ENCODE measurements around the gene ARHGAP32.
A peak's percentile ranks its signal among the peaks of the same experiment; 100 is the strongest.

Gene ARHGAP32

DNA sequence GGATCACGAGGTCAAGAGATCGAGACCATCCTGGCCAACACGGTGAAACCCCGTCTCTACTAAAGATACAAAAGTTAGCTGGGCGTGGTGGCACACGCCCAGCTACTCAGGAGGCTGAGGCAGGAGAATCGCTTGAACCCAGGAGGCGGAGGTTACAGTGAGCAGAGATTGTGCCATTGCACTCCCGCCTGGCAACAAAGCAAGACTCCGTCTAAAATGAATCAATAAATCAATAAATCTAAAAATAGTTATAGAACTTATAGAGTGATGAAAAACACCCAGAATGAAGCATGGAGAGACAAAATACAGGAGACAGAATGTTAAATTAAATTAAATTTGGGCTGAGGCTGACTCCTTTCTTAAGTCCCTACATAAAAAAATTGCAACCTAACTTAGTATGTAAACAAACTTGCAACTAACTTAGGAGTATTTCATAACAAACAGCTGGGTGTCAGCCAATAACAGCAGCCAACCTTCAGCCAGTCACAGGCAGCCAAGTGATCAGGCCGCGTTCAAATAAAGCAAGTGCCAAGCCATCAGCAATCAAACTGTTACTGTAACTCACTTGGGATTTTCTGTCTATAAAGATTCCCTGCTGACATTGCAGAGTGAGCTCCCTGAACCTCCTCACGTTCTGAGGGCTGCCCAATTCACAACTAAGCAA lies 242.2 kb downstream of the ARHGAP32 start:
- DNase-seq: no peak

DNA sequence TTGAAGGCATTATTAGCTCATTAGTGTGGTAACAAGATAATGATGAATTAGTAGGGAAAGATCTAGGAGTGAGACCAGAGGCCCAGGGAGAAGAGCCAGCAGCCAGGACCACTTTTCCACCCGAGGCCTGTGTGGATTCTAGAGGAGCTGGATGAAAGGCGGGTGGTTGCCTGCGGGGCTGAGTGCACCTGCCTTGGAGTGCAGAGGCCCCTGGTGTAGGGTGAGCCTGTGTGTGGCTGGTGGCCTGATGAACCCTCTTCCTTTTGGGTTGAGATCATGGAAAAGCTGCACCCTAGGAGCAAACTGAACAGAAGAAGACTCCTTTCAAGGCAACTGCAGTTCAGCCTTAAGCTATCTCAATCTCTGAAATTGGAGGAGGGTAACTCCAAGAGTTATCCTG lies 243.5 kb downstream of the ARHGAP32 start:
- no peak for DNase-seq

DNA sequence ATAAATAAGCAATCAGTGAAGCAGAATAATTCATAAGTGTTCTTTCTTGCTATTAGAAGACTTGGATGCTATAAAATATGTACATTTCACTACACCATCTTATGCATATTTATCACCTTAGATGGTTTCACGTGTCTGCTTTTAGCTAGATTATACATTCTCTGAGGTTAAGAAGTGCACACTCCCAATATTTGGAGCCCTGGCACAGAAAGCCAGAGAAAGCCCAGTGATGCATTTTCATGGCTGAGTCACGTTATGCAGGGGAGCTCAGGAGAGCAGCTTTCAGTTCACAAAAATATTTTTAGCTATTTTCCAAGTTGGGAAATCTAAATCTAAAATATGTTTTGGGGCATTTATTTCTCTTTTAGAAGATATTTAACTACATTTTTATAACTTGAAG lies 244.4 kb downstream of the ARHGAP32 start:
- DNase-seq: no peak

DNA sequence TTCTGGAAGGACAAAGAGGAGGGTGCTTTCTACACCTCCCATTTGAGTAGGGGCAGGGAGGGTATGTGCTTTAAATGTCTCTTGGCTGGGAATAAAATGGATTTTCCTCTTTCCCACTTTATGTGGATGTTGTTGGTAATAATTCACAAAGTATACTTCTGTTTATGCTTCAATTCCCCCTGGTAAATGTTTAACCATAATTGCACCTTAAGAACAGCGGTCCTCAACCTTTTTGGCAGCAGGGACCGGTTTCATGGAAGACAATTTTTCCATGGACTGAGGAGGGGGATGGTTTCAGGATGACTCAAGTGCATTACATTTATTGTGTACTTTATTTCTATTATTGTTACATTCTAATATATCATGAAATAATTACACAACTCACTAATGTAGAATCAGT lies 245.5 kb downstream of the ARHGAP32 start:
- no peak for DNase-seq

DNA sequence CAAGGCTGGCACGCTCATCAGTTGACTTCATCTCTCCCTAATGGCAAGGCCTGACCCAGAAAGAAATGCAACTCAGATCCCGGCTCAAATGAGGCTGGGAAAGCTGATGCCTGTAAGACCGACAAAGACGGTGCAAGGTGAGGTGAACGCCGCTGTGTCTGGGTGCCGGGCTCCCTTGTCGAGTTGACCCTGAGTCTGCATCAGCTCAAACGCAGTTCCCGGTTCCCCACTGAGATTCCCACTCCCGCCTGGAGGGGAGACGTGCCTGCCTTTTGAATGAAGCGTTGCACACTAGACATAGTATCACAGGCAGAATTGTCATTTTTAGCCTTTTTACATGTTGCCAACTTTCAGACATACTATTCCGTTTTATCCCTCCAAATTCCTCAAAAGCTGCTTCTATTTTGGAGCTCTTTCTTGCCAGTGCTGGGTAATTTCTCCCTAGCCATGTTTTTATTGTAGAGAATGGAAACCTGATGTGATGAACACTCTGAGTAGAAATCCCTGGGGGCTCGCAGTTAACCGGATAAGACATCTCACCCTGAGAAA lies 248.6 kb downstream of the ARHGAP32 start:
- no peak for DNase-seq

DNA sequence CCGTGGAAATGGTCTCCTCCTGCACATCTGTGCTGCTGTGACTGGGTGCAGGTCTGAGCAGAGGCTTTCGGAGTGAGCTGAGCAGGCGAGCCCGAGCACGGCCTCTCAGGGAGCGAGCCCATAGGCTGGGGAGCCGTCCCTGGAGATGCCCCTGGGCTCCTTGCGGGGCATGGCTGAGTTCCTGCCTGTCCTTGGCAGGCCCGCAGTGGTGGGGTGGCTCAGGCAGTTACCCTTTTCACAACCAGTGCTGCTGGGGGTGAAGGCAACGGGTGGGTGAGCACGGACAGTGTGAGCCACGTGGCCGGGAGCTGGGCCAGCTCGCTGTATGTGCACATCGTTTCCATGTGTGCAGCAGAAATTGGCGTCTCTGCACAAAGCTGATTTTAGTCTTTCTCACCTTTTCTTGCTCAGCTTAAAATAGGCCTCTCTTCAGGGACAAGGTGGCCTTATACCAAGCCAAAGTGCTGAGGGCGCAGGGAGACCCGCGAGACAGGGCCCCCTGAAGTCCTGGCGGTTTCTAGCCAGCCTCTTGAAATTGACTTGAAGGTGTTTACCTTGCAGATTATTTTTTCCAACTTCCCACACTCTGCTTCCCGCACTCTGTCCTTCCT lies 249.2 kb downstream of the ARHGAP32 start, which contains the start of gene TP53AIP1:
TSS of gene TP53AIP1 (minus strand) at position 55 of the 611 bp plus-strand sequence. CDS start 5,053 bp downstream, outside the sequence.
- no peak for DNase-seq

DNA sequence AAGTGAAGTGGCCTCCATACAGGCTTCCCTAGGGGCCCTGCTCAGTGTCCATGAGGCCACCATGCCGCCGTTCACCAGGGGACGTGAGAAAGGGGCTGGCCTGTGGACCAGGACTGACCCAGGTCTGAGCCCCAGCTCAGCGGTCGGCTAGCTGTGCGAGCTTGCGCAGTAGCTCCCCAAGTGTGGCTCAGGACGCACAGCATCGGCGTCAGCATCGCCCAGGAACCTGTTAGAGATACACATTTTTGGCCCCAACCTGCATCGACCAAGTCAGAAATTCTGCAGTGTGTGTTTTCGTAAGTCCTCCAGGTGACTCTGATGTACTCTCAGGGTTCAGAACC lies 249.9 kb downstream of the ARHGAP32 start:
- DNase-seq: no peak

DNA sequence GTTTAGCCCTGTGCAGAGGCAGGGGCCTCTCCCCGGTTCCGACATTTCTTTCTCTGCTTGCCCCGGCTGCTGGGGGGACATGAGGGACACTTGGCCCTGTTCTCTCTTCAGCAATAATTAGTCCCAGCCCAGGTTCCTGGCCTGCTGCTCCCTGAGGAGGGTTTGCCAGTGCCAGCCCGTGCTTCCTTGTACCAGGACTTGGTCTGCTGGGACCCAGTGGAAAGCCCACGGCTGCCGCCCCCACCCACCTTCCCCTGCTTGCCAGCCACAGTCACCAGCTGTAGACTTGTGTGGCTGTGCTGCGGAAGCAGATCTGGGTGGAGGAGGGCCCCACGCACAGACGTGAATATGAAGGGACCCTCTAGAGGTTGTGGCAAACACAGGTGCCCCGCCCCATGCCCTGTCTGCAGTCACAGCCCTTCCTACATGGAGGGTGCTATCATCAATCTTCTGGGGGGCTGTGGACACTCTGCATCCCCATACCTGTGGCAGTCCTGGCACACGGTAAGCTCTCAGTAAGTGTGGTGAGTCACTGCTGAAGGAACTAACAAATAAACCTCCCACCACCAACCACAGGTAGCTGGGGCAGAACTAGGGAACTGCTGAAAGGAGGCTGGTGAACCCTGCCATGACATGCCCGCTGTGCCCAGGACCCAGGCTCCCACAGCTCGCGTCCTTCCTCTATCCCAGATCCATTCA lies 250.4 kb downstream of the ARHGAP32 start:
- no peak for DNase-seq

DNA sequence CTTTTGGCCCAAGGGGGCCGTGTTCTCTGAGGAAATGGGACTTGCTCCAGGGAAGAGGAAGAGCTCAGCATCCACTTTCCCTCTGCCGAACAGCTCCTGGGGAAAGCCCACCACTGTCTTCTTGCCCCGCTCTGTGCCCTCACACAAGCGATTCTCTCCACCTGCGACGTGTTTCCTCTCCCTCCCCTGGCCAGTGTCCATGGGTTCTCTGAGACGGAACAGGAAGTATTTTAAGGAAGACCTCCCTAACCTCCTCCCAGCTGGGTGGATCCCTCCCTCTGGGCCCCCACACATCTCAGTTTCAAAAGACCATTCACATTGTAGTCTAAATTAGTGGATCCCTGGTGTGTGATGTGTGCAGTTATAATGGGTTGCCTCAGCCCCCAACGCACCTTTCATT lies 251.0 kb downstream of the ARHGAP32 start:
- no peak for DNase-seq

GRCh38 chr11:128940603-128941002 lies 251.5 kb downstream of the ARHGAP32 start:
- DNase-seq: peak; percentile 69

DNA sequence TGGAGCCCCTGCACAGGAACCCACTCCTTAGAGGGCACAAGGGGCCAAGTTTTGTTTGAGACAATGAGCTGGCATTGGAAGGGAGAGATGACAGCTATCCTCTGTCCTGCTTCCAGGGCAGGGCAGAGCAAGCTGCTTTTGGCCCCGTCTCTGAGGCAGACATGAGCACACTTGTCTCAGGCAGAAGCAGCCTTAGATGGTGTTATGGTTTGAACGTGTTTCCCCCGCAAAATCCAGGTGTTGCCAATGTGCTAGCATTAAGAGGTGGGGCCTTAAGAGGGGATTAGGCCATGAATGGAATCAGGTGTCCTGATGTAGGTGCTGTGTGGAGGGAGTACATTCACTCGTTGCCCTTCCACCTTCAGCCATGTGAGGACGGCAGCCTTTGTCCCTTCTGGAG lies 252.0 kb downstream of the ARHGAP32 start:
- peak; percentile 35 for DNase-seq

- no peak for DNase-seq
These were observed 252.5 kb downstream of the ARHGAP32 start for GRCh38 chr11:128939591-128939990.

DNA sequence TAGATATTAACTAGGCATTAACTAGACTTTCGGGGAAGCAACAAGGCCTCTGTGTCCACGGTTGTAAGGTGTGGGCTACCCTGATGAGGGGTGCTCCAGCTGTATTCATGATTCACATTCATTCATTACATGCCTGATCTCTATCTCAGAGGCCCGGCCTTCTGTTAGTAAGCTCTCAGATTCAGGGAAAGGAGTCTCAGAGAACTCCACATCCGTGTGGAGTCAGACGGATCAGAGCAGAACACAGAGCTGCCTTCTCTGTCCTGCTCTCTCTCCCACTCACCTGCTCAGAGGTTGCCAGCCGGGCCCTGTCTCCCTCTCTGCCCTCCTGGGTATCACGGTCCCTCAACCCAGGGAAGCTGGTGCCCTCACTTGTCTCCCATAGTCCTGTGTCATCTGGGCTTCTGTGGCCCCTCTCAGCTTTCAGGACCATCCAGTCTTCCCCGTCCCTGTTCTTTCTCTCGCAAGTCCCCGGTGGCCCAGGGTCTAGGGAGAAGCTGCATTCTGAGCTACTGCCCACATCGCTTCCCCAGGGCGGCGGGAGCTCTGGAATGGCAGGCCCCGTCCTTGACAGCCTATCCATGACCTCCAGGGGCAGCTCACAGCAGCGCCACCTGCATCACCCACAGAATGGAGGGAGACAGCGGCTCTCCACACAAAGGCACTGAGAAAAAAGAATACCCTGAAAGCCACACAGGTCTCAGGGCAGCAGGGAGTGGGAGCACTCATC lies 253.8 kb downstream of the ARHGAP32 start:
- DNase-seq: no peak

DNA sequence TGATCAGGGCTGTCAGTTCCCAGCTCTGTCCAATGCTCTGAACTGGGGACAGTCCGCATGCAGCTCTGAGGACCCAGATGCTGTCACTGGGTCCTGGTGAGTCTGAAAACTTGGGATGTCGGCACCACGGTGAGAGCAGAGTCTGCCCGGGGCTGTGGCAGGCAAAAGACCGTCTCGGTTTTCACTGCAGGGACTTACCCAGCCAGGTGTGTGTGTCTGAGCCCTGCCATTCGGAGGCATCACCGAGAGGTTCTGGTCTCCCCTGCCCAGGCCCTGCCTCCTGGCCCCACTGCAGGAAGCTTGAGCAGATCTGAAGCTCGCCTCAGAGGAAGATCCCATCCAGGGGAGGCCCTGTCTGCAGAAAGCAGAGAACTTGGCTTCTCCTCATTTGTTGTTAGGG lies 254.6 kb downstream of the ARHGAP32 start:
- no peak for DNase-seq

DNA sequence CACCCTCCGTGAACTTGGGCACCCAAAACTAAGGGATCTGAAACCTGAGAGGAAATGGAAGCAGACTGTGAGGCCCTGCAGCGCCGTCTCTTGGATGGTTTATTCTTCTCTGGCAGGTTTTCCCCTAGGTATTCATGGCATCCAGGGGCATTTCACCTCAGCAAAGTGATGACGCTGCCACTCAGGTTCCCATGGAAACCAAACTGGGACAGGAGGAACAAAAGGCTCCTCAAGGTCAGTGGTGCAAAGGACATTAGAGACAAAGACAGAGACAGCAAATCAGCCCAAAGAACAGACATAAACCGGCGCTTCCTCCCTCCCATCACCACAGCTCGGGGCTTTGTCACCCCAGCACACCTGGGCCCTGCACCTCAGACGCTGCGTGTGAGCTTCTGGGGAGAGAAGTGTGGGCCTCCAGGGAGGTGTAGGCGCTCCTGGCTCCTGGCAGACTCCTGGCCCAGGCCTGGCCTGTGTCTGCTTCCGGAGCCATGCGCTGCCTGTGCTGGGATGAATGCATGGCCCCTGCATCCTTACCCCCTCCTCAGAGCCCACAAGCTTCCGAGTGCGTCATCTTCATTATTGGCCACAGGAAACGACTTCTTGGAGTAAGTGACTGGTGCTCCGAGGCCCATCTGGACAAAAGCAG lies 255.4 kb downstream of the ARHGAP32 start:
- DNase-seq: peak; percentile 70

DNA sequence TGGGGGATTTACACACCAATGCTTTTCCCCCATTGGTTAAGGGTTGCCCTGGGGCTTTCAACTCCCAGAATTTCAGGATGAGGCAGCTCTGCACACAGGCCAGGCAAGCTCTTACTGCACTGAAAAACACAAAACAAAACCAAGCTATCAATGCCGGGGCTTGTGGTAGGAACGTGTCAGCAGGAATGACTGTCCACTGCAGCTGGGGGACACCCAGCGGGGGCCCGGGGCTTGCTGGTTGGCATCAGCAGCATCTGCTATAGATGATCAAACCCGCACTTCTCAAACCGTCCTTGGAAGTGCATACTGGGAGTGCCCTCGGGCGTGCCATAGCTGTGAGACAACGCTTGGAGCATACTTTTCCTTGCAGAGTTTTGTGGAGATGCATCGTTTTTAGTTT lies 257.2 kb downstream of the ARHGAP32 start:
- DNase-seq: no peak

- no peak for DNase-seq
These were observed 257.8 kb downstream of the ARHGAP32 start for GRCh38 chr11:128934351-128934750.

GRCh38 chr11:128933481-128934178 lies 258.5 kb downstream of the ARHGAP32 start:
- peak; percentile 16 for DNase-seq

DNA sequence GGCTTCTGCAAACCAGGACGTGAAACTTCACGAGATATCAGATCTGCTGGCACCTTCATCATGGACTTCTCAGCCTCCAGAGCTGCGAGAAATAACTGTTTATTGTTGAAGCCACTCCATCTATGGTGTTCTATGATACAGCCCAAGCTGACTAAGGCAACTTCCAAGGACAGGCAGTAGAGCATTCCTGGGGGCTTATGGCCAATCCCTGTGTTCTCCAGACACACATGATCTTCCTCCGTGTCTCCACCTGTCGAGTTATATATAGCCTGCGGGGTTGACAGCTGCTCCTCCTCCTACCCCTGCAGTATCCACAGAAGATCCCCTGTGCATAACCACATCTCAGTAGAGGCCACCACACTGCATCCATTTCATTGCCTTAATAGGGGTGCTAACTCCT lies 260.5 kb downstream of the ARHGAP32 start:
- DNase-seq: no peak

- DNase-seq: no peak
These were observed 261.1 kb downstream of the ARHGAP32 start for GRCh38 chr11:128931066-128931465.

DNA sequence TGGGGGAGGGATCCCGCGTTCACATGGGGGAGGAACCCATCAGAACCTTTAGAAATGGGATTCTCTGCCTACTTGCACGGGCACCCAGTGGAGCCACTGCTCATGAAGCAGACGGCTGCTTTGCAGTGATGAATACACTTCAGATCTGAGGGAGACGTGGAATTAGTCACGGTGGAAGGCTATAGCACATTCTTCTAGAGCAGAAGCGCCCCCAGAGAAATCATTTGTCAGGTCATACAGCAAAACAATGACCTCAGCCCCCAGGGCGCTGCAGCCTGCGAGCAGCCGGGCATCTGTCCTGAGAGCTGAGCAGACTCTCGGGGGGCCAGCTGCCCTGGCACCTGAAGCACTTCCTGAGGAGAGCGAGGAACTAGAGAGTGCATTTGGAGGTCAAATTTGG lies 262.1 kb downstream of the ARHGAP32 start:
- DNase-seq: no peak

- no peak for DNase-seq
These were observed 262.7 kb downstream of the ARHGAP32 start for GRCh38 chr11:128929468-128929867.
